Colon (tissue), 2 donors: ENCODE data around the gene PCBP2.
"Not testable (repeated sequence)": the region's sequence is repeated elsewhere in the genome, so short reads cannot be mapped to it uniquely, and the experiment has no call there.

ENCODE experiments used
- FAIRE-seq: peaks from 2 replicates; lab custom pipeline; 2012; peaks lifted over from hg19 to GRCh38; lab: Jason Lieb, UNC
- donor health status: control.
- donor health status: control.

PCBP2 gene

DNA sequence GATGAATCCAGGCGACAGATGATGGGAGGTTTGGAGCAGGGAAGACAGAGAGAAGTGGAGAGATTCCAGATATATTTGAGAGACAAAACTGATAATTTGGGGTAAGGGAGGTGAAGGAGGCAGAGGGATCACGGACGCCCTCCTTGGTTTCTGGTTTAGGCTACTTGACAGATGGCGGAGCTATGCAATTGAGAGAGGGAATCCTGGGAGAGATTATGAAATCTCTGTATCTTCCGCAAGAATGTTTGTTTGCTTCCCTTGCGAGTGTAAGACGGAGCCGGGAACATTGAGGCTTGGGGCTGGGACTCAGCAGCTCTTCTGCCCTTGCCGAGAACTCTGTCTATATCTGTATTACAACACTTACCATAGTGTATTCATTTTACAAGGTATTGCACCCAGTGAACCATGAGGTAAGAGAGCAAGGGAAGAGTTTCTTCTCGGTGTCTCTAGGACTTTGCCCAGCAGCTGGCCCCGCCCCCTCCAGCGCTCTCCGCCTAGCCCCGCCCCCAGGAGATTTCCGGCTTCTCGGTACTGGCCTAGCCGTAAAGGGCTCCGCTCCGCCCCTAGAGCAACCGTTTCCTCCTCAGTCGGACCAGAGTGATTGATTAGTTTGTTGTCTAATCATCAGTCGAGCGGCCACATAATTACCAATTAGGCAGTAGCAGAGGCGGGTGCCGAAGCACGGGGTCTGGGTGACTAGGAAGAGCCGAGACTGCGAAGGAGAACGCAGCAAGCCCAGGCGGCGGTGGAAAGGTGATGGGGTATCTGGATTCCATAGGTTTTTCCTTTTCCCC lies 10.7 kb upstream of the PCBP2 start, which contains the start of gene PRR13:
TSS of gene PRR13 (plus strand) at position 695 of the 794 bp plus-strand sequence. CDS start 981 bp downstream, outside the sequence.
- FAIRE-seq: no peak

DNA sequence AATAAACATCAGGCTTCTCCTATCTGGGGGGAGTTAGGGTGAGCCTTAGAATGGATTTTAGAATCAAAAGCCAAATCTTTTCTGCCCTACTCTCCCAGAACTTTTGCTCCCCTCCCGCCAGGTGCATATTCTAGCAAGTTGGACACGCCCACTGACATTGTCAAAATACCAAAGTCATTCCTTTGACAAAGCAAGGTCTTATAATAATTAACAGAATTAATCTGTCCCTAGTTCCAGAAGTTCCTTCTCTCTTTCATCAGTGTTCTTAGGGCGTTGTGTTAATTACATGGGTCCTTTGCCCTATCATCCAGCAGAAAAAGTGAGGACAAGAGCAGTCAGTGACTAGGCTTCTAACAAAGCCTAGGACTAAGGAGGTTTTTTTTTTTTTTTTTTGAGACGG lies 7.9 kb upstream of the PCBP2 start:
- FAIRE-seq: no peak

DNA sequence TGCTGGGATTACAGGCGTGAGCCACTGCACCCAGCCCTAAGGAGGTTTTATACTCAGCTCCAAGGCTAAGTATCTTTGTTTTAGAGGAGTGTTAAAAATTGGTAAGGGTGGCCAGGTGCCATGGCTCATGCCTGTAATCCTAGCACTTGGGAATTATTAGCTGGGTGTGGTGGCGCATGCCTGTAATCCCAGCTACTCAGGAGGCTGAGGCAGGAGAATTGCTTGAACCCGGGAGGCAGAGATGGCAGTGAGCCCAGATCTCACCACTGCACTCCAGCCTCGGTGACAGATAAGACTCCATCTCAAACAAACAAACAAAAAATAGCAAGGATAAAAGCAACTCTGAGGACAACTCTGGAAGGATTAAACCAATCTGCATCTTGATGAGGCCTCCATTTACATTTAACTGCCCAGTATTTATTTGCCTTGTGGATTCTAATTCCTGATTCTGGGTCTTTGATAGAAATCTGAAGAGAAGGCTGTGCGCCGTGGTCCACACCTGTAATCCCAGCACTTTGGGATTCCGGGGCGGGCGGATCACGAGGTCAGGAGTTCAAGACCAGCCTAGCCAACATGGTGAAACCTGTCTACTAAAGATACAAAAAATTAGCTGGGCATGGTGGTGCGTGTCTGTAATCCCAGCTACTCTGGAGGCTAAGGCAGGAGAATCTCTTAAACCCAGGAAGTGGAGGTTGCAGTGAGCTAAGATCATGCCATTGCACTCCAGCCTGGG lies 7.1 kb upstream of the PCBP2 start:
- FAIRE-seq: not testable (repeated sequence)

DNA sequence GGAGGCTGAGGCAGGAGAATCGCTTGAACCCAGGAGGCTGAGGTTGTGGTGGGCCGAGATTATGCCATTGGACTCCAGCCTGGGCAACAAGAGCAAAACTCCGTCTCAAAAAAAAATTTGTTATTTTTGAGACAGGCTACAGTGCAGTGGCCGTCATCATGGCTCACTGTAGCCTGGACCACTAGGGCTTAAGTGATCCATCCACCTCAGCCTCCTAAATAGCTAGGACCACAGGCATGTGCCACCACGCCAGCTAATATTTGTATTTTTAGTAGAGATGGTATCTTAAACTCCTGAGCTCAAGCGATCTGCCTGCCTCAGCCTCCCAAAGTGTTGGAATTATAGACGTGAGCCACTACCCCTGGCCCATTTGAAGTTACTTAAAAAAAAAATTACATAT lies 966 bp upstream of the PCBP2 start:
- FAIRE-seq: no peak

DNA sequence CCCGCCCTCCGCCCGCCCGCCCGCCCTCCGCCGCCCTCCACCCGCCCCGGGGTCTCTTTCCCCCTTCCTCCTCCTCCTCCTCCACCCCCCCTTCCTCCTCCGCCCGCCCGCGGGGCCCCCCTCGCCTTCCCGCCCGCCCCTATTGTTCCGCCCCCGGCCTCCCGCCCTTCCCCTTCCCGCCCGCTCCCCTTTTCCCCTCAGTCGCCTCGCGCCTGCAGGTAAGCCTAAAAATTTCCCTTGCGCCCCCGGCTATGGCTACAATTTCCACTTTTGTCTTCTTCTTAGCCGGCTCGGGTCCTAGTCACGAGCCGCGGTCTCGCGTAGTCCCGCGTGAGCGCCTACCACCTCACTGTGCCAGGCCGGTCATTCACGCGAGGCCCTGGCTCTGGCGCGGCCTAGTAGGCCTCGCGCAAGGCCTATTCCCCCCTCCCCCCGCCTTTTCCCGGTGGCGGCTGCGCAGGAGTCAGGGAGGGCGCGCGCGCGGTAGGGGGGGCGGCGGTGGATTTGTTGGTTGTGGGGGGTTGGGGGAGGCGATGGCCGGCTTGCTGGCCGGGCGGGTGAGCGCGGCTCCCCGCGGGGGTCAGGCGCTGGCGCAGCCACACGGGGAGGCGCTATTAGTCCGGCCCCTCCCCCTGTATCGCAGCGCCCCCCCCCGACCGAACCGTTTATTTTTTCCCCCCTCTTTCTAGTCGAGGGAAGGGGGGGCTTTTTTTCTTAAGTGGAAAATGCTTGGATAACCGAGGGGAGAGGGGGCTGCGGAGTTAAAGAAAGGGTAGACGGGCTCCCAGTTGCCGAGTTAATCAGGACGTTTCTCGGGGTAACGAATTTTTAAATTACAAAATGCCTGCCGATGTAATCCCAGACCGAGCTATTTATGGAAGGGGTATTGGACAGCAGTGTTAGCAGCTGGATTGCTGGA lies 516 bp downstream of the PCBP2 start:
- no peak for FAIRE-seq

DNA sequence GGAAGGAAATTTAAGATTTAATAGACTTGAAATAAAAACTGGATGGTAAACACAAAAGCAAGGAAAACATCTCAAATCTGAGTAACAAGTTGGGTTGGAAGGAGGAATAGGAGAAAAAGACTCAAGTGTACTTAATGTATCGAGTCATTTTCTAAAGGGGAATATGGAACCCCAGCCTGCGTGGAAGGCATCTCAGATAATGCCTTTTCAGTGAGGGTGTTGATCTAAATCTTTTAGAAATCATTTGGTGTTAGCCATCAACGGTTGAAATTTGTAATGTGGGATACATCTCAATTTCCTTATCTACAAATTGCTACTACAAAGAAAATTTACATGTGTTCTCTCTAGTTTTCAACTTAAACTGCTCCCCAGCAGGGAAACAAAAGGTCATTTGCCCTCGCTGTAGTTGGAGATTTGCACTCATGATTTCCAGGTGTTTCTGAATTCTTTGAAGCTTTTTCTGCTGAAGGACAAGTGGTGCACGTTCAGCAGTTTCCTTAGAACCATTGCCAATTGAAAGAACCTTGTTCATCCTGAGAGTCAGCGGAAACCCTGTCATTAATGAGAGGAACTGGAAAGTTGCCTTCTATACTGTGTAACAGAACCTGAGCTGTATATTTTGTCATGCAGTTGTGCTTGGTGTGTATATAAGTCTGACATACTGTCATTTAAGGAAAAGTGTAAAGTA lies 2.2 kb downstream of the PCBP2 start:
- FAIRE-seq: no peak

DNA sequence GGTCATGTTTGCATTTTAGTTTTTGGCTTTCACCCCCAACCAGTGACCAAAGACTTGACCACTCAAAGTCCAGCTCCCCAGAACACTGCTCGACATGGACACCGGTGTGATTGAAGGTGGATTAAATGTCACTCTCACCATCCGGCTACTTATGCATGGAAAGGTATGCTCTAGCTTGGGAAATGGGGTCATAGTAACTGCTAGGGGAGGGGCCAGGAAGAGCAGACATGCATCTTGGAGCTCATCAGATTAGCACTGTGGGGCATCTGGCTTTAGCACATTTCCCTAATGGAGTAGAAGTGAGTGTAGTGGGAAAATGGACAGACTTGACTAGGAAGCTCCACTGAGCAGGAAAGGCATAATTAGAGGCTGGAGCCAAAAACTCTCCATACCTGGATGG lies 2.8 kb downstream of the PCBP2 start:
- no peak for FAIRE-seq

DNA sequence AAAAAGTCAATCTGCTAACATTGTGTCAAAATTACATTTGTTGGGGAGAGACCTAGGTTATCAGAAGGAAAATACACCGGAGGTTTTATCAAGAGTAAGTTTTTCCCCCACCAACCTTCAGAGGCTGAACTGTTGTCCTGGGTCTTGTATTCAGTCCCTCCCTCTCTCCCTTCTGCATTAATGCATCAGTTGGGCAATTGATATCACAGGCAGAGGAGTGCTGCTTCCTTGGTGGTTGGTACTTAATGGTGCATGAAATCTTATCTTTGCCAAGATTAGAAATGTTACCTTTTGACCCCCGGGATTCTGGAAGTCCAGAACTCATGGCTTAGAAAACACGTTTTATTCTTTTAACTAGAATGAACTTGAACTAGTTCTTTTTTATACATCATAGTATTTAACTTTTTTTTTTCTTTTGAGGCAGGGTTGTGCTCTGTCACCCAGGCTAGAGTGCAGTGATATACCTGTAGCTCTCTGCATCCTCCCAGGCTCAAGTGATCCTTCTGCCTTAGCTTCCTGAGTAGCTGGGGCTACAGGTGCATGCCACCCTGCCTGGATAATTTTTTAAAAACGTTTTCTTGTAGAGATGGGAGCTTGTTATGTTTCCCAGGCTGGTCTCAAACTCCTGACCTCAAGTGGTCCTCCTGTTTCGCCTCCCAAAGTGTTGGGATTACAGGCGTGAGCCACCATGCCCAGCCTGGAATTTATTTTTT lies 4.9 kb downstream of the PCBP2 start:
- no peak for FAIRE-seq

DNA sequence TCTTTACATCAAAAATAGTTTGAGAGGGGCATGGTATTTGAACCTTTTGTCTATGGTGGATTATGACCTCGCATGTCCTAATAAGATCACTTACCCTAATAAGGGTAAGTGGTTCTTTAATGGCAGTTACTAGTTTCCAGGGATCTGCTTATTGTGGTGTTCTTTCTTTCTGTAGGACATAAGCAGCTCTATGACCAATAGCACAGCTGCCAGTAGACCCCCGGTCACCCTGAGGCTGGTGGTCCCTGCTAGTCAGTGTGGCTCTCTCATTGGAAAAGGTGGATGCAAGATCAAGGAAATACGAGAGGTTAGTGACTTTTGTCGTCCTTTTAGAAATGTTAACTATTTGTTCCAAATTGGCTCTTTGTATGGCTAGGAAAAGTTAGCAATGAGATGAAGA lies 7.2 kb downstream of the PCBP2 start:
- FAIRE-seq: no peak

DNA sequence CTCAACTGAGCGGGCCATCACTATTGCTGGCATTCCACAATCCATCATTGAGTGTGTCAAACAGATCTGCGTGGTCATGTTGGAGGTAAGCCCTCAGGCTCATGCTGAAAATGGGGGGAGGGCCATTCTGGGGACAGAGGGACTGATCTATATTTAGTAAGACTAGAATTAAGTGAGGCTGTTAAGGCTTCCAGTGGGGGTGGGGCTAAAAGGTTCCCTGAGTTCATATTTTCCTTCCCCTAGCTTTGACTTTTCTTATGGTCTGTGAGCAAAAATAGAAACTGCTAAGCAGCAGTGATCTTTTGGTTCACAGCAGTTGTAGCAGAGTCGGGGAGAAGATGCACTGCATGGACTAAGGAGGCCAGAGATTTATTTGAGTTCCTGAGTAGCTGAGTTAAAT lies 9.2 kb downstream of the PCBP2 start:
- FAIRE-seq: no peak

DNA sequence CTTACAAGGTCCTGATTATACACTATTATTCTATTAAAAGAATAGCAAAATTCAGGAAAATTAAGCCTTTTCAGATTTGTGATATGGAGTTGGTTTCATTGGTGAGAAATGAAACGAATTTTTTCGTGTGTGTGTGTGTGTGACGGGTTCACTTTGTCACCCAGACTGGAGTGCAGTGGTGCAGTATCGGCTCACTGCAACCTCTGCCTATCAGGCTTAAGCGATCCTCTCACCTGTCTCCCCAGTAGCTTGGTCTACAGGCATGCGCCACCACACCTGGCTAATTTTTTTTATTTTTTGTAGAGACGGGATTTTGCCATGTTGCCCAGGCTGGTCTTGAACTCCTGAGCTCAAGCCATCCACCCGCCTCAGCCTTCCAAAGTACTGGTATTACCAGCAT lies 9.7 kb downstream of the PCBP2 start:
- FAIRE-seq: no peak

DNA sequence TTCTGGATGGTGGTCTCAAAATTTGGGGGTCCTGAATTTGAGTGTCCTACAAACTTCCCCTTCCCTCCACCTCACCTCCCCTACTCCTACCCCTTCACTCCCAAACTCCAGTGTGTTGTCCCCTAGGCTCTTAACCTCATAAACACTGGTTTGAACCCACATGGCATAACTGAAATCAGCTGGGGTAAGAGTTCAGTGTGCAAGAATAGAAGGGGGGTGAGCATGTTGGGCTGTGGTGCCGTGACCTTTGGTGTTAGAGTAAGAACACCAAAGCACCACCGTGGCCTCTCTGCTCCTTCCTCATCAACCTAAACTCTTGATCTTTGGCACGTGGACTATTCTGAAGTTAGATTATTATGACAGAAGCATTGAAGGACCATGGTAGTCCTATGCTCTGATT lies 11.0 kb downstream of the PCBP2 start:
- no peak for FAIRE-seq

DNA sequence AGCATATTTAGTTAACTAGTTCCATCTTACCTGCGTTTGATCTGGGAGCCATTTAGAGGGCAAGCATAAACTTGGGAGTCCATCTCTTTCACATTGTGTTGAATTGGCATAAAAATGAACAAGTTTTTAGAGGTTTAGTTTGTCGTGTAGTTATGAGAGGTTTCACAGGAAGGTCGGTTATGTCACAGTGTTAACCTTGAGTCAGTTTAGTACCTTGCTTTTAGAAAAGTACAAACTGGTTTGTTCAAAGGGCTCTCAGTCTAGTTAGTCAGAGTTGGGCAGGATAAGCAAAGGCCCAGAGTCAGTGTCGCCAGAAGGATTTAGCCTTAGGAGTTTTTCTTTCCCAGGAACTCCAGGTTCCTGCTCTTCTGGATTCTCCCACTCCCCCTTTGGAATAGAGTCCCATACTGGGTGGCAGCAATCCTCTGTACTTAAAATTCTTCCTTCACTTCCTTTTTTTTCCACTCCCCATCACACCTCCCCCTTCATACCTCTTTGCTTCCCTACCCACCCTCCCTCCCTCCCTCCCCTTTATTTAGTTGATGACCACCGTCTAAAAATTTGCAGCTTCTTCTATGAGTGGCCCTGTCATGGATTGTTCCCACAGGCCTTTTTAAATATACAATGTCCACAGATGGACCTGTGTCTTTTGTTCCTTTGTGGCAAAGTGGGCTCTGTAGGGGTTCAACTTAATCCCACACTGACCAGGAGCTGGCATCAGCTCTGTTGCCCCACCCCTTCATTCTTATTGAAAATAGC lies 12.1 kb downstream of the PCBP2 start:
- FAIRE-seq: no peak

DNA sequence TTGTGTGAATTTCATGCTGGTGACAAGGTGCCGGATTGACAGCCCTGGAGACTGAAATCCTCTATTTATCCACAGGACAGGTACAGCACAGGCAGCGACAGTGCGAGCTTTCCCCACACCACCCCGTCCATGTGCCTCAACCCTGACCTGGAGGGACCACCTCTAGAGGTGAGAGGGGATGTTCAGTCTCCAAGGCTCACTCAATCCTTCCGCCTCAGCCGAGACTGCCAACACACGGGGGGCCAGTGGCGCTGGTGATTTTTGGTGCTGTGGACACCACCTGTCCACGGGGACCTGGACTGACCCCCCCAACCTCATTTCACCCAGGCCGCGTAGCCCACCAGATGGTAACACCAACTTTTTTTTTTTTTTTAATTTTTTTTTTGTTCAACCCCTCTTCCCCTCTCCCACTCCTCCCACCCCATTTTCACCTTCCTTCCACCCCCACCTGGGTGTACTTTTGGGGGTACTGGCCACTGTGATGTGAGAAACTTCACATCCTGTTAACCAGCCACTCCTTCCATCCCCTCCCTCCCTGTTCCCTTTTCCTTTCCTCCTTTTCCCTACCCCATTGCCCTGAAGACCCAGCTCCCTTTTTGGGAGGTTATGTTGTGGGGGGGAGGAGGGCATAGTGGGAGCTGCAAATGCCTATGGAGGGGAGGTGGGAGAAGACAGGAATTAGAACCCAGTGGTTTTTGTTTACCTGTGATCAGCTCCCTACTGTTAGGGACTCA lies 12.9 kb downstream of the PCBP2 start:
- no peak for FAIRE-seq

DNA sequence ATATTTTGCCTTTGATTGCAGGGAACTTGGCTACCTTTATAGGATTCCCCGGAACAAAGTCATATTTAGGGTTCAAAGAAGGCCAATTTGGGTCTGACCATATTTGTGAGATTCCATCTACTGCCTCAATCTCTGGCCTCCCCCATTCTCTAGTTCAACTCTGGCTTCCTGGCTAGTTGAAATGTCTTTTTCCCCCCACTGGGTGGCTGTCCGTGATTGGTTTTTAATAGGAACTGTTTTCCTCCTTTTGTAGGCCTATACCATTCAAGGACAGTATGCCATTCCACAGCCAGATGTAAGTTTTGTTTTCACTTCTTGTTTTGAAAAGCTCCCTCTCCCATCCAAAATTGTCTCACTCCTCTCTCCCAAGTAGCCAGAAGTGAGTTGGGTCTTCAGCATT lies 13.8 kb downstream of the PCBP2 start:
- no peak for FAIRE-seq

DNA sequence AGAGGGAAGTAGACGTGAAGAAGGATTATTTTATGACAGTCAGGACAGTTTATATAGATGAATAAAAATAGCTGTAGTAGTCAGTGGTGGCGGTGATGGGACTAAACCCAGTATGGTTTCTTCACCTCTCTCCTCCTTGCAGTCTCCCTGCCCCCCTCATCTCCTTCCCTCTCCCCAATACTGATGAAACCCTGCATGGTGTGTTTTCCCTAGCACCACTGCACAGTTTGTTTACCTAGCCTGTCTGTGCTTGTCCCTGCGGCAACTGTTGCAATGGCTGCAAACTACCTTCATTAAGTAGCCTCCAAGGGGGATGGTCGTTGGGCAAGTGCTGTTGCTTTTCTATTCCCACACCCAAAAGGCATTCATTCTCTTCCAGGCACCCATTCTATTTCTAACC lies 14.7 kb downstream of the PCBP2 start:
- no peak for FAIRE-seq

DNA sequence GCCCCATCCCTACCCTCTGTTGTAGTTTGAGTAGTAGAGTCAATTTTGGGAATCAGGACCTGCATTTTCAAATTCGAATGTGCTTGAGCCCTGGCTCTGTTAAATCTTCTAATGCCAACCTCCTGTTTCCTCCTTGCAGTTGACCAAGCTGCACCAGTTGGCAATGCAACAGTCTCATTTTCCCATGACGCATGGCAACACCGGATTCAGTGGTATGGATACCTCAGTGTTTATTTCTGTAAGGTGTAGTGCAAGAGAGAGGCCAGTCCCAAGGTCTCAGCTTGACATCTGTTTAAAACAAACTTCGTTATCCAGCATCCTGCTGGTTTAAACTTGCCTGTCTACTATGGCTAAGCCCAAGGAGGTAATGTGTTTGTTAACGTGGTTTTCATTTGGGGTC lies 15.2 kb downstream of the PCBP2 start:
- FAIRE-seq: no peak

DNA sequence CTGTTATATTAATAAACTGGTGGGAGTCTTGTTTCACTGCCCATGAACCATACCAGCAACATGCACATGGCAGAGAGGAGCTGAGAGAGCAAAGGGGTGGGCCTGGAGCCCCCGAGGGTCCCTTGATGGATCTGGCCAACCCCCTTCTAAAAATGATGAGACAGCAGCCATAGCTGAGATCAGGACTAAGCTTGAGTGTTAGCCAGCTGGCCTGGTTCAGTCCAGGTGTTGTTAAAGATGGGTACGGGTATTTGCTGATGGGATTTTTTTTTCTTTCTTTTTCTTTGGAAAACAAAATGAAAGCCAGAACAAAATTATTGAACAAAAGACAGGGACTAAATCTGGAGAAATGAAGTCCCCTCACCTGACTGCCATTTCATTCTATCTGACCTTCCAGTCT lies 16.0 kb downstream of the PCBP2 start:
- no peak for FAIRE-seq

DNA sequence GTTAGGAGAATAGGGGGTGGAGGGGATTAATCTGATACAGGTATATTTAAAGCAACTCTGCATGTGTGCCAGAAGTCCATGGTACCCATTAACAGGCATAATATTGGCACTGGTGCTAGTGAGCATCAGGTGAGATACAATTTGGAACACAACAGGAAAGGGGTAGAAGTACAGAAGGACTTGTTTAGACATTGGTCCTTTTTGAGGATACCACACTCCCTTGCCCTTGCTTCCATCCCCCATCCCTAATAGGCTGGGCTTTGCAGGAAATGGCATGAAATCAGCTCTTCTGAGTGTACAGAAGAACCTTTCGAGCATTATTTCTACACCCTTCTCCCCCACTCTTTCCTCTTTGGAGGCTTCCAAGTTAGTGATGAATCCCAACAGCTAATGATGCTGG lies 16.4 kb downstream of the PCBP2 start:
- no peak for FAIRE-seq

DNA sequence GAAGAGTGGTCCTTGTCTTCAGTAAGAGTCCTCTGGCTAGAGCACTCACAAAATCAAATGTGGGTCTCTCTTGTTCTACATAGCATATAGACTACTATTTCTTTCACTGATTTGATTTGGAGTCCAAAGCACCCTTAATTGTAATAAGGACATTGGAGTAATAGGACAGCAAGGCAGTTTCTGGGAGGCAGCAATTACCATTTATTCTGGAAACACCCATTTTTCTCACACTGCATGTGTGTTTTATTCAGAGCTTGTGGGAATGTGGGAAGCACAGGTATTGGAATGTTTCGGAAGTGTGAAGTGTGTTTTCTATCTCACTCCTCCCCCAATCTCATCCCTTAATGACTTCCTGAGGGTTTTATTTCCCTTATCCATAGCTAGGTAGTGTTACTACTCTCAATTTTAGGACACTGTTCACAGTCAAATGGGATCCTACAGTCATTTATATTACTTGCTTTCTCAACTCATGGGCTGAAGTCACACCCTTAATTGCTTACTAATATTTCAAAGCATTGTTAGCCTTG lies 20.2 kb downstream of the PCBP2 start:
- no peak for FAIRE-seq
